HG03196 (cell line): ENCODE data around the gene MAPK7.

Experiments
- ATAC-seq: cut with Tn5 transposase; IDR thresholded peaks from one replicate; pipeline ENCODE4 v1.9.1; 2021; ENCODE audit not compliant: unreplicated experiment

The MAPK7 gene

DNA sequence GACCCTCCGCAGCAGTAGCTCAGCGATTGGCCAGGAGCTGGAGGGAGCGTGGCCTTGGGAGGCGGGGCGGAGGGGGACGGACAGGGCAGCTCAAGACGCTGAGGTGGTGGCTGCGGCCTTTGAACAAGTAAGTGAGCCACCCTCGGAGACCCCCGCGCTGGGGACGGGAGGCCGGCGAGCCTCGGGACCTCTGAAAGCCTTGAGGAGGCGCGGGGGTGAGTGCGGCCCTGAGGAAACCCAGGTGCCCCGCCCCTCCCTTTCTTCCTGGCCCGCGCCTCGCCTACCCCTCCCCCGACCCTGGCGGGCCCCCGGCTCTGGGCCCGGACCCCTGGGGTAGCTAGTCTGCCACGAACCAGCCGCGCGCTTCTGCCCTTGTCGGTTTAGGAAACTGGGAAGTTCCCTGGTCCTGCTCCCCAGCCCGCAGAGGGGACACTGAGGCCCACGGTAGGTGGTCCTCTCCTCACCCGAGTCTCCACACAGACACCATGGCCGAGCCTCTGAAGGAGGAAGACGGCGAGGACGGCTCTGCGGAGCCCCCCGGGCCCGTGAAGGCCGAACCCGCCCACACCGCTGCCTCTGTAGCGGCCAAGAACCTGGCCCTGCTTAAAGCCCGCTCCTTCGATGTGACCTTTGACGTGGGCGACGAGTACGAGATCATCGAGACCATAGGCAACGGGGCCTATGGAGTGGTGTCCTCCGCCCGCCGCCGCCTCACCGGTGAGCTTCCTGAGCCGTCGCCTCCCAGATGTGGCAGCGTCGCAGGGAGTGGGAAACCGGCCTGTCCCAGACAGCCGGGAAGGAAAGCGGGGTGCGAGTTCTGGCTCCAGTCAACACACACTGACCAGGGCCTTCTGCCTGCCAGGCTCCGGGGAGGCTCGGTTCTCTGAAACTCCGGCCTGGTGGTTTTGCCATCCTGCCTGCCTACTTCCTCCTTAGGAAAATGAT lies at the start of gene MAPK7:
TSS of gene MAPK7 (plus strand) at position 83 of the 945 bp plus-strand sequence. CDS start at position 486, 403 bp downstream.
- no peak for ATAC-seq

DNA sequence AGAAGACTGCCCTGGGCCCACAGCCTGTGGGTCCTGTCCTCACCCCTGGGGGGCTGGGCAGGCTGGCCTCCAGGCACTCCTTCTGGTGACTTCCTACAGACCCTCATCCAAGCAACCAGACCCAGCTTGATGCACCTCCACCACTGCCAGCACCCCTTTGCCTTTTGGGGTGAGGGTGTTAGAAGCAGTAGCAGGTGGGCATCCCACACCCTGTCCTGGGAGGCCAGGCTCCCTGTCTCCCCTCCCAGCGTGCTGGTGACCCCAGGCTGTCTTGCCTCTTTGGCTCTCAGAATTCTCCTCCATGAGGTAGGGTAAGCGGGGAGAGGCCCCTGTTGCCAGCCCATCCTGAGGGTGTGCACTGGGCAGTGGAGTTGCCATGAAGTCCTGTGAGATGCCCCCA lies 49.2 kb upstream of the MAPK7 start:
- ATAC-seq = no peak

DNA sequence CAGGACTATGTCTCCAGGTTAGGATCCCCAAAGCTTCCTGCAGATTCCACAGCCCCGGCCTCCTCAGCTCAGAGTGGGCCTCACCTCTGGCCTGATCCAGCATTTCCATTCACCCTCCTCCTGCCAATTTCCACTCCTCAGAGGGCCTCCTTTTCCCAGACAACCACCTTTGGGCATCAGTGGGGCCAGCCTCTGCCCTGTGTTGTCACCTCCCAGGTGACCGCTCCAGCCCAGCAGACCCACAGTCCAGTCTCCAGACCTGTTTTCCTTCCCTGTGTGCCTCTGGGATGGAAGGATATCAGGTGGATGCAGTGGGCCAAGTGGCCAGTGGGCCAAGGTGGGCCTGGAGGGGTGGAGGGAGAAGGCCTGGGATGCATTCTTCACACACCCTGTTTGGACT lies 48.5 kb upstream of the MAPK7 start:
- no peak for ATAC-seq

DNA sequence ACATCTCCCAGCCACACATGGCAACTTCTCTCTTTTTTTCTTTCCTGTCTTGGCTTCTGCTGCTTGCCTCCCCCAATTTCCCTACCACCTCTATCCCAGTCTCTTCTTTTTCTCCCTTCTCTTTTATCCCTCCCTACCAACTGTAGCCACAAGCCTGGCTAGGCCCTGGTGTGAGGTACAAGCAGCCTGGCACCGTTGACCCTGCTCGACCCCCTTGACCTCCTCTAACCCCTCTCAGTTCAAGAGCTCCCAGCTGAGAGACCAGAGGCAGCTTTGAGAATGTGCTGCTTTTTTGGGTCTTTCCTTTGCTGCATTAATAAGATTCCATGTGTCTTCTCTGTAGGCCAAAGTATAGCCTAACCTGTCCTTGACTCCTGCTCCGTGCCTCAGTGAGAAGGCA lies 48.0 kb upstream of the MAPK7 start:
- no peak for ATAC-seq

DNA sequence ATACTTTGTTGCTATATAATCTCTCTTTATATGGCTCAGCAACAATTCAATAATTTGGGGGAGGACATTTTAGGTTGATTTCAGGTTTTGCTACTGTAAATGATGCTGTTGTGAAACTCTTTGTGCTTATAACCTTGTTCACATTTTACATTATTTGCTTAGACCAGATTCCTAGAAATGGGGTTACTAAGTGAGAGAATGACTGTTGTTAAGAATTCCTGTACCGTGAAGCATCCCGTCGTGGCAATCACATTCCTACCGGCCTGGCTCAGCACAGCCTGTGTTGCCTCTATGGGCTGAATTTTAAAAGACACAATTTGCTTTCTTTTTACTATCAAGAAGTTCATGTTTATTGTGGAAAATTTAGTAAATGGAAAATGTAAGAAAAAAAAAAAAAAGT lies 47.2 kb upstream of the MAPK7 start:
- ATAC-seq = no peak

DNA sequence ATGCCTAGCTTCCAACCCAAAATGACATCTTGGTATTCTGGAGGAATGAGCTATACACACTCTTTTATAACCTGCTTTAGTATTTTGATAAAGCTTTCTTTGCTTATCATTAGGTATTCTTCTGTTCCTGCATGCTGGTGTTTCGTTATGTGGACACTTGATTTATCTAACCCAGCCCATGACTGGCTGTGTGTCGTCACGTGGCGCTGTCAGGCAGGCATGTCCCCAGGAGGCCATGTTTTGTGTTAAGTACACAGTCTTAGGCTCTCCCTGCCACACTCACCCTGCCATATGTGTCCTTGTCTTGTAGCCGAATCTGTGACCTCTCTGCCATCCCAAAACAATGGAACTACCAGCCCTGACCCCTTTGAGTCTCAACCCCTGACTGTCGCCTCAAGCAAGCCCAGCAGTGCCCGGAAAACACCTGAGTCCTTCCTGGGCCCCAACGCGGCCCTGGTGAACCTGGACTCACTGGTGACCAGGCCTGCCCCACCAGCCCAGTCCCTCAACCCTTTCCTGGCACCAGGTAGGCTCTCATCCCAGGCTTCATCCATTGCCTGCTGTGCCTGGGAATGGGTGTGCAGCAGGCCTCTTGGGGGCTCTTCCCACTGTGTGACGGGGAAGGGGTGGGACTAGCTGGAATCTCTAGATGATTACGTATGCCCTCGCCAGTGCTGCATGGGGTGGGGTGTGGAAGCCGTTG lies 46.6 kb upstream of the MAPK7 start:
- no peak for ATAC-seq

DNA sequence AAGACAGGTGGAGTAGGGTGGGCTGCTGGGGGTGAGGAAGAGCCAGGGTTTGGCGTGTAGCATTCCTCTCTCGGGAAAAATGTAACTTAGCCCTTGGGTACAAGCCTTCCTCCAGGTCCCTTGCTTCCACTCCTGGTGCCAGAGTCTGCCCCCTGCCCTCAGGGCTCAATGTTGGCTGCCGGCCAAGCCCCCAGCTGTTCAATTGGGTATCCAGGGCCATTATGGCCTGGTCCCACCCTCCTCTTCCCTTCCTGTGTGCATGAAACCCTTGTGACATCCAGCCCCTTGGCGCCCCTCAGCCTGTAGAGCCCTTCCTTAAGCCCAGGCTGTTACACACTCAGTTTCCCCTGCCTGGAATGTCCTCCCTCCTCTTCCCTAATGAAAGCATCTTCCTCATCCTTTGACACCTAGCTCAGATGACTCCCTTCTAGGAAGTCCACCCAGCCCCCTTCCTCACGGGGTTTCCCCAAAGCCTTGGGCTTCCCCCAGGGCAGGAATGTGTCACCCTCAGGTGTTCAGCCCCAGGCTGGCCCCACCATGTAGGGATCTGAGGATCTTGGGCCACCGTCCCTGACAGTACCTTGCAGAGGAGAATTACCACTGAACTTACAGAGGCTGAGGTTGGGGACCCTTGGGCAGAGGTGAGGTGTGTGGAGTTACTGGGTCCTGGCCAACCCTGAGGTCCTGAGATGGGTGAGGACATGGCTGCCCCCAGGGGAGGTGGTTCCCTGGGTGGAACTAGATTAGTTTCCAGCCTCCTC lies 45.7 kb upstream of the MAPK7 start:
- ATAC-seq = no peak

DNA sequence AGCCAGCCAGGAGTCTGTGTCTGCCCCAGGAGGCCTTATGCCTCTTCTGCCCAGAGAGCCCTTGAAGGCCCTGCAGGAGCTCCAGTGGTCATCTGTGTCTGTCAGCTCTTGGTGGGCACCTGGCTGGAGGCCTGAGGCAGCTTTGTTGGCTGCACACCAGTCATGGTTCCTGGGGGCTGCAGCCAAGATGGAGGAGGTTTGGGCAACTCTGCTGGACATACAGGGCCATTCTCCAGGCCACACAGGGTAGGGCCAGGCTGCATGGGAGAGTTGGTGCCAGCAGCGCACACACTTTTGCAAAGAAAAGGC lies 45.2 kb upstream of the MAPK7 start:
- ATAC-seq = no peak

DNA sequence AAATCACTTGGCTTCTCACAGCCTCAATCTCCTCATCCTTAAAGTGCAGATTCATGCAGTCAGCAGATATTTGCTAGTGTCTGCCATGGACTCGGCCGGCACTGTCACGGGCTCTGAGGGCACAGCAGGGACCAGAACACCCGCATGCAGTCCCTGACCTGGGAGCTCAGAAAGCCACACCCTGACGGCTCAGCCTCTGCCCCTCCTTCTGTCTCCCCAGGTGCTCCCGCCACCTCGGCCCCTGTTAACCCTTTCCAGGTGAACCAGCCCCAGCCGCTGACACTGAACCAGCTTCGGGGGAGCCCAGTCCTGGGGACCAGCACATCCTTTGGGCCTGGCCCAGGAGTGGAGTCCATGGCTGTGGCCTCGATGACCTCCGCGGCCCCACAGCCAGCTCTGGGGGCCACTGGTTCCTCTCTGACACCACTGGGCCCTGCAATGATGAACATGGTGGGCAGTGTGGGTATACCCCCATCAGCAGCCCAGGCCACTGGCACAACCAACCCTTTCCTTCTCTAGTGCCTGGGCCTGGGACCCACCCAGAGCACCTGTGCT lies 44.5 kb upstream of the MAPK7 start:
- no peak for ATAC-seq

DNA sequence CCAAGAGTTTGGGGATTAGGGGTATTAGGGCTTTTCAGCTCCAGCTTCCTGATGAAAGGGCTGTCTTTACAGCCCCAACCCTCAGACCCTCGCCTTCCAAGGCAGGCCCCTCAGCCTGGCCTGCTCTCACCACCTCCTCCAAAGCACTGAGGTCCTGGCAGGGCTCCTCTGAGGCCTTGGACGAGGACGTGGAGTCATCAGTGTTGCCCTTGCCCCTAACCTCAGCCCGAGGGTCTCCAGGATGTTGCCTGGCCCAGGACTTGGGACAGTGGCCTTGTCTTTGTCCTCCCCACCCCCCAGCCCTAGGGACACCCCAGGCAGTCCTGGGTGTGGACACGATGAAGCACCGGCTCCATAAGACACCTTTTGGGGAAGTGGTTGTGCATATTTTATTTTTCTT lies 44.0 kb upstream of the MAPK7 start:
- no peak for ATAC-seq

DNA sequence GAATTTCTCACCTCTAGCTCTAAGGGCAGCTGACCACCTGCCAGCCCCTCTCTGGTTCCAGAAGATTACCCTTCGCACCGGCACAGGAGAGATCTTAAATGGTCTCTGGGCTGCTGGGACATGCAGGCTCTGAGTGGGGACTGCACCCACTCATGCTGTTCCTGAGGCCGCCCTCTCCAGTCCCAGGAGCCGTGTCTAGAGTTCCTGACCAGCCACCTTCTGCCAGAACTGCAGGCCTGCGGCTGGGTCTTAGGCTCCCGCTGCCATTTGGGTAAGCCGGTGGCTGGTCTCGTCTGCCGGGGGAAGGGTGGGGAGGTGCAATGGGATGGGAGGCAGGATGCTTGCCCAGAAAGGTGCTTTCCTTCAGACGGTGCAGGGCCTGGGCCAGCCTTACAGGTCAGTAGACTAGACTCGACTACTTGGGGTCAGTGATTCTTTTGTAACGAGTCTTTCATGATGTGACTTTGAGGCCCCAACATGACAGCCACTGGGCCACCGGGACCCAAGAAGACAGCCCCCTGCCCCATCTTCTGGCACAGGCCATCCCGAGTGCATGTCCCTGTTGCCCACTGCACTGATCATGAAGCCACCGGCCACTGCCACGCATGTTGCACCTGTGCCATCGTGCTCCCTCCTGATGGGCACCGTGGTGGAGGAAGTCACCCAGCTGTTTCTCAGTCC lies 42.2 kb upstream of the MAPK7 start:
- no peak for ATAC-seq

DNA sequence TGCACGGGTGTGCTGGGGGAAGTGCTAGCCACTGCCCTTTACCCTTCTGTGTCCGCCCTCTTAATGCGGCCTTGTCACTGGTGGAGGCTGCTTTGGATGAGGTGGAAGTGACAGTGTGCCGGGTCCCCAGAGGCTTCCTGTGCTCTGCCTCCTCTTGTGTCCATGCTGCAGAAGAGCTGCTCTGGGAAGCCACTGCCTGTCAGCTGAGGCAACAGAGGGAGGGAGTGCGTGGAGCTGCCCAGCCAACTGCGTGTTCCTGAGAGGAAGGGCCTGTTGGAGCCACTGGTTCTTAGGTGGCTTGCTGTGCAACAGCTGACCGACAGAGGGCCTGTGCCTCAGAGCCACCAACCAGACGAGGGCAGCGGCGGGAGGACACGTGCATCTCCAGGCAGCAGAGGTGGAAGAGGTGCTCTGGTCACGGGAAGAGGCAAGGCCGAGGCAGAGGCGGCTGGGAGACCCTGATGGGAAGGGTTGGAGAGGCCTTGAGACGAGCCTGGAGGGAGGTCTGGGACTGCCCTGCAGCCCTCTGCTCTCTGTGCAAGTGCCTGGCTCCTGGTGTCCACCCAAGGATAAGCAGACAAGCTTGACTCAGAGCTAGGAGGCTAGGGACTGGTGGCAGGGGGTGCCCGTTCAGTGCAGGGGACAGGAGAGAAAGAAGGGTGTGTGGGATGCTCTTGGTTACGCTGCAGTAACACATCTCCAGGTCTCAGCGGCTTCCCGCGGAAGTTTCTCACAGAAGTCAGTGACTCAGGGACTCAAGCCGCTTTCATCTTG lies 41.2 kb upstream of the MAPK7 start:
- ATAC-seq = no peak

DNA sequence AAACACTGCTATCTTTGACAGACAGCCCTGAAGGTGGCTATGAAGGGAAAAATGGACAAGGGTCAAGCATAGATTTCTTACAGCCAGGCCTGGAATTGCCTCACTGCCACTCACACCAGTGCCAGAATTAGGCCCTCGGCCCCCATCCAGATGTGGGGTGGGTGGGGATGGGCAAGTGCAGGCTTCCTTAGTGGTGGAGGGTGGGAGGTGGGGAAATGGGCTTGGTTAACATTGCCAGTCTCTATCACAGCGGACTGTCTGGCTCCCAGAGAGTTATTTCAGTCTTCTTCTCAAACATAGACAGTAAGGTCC lies 40.6 kb upstream of the MAPK7 start:
- no peak for ATAC-seq

DNA sequence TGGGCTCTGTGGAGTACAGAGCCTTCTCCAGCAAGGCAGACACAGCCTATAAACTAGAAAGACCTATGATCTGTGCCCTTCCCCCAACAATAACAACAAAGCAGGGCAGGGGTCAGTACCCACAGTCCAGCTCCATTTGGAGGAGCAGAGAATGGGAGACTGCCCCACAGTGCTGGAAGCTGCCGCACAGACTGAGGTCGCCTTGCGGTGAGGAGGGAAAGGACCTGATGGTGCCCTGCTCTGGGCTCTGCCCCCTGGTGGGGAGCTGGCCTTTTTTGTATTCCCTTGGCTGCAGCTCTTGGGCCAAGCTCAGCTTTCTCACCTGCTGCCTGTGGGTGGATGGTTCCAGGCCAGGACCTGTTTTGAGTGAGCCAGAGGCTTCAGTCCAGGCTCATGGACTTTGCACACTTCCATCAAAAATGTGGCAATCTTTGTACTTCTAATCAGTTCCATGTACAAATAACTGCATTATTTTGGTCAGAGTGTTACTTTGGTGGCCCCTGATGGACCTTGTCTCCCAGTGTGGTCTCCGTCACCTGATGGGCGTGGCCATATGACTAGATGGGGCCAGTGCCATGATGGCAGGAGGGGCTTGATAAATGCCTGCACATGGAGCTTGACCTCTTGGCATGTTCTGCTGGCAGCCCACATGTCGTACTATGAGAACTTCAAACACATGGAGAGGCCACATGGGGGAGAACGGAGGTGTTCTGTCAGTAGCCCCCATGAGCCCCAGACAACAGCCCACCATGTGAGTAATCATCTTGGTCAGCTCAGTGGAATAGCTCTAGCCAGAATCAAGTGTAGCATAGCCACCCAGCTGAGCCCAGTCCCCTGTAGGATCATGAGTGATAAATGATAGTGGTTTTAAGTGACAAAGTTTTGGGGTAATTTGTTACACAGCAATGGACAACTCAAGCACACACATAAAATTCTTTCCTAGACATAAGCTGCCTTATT lies 40.0 kb upstream of the MAPK7 start:
- no peak for ATAC-seq

DNA sequence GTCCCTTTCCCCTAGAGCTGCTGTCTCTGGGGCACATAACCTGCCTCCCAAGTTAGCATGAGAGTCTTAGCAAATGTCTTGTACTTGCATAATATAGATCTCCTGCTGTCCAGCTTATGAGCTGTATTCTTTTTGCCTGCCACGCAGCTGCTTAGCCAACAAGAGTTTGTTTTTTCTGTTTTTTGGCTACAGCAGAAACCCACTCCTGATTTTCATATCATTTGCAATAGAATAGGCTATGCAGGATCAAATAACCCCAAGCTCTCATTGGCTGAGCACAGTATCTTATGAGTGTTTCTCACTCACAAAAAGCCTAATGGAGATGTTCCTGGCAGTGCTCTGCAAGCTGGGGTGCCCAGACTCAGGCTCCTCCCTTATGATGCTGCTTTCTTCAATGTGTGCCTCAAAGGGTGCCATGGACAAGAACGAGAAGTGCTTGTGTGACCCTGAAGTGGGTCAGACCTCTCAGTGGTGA lies 38.9 kb upstream of the MAPK7 start:
- no peak for ATAC-seq

DNA sequence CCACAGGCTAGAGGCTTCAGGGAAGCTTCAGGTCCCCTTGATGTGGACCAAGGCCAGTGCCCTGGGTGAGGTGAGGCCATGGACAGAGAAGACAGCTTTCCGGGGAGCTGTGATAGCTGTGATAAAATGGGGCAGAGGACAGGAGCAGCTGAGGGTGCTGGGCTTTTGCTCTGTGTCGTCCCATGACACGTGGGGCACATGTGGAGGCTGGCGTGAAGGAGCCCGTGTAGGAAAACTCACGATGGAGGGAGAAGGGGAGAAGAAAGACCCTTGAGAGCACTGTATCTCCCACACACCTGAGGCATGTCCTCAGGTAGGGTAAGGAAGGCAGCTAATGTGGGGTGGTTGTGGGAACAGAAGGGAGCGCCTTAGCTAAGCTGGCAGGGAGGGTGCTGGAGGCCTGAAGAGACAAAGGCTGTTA lies 37.1 kb upstream of the MAPK7 start:
- ATAC-seq = no peak

DNA sequence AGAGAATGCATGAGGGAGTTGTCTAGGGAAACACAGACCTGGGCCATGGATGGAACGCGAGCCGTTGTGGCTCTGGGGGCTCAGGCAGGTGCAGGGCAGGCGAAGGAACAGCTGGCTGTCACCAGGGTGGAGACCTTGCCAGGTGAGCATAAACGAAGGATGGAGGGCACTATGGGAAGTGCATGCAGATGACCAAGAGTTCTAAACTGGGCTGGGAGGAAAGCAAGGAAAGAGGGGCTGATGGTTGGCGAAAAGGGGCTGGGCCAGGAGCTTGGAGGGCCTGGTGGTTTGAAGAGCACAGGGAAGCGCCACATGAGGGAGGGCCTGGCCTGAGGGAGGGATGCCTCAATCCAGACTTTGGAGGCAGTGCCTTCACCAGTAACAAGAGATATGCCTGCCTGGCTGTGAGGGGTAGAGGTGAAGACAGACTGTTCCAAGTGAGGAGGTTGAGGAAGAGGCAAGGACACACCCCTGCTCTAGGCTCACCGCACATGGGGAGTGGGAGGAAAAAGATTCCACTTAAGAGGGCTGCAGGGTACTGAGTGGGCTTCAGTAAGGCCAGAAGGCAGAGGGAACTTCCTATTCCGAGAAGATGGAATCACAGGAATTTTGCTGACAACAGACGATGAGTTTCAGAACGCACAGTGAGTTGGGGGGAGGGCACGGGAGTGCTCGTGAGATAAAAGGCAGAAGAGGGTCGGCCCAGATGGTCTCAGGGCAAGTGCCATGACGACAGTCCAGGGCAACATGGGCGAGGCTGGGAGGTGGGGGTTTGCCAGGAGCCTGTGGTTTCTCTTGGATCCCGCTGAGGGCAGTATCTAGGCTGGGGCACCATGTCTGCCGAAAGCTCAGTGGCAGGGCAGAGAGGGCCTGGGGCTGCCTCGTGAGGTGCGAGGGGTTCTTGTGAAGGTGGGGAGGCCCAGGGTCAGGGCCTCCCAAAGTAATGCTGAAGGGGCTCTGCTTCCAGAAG lies 36.4 kb upstream of the MAPK7 start:
- no peak for ATAC-seq
